ENCODE data around the gene PIH1D1. TPM values are rescaled to one million over a fixed set of nuclear protein-coding genes. Genes with fewer than 3 reads are reported as not detected.
A peak's percentile ranks its signal among the peaks of the same experiment; 100 is the strongest.
"Not testable (repeated sequence)": the region's sequence is repeated elsewhere in the genome, so short reads cannot be mapped to it uniquely, and the experiment has no call there.

Gene PIH1D1
- total and polyA plus RNA-seq, 2 experiments from 2014 or later: 103 to 164 TPM

- TF ChIP-seq STAT1 (IDR thresholded peaks at IDR 0.05; ENCODE audit: unreplicated experiment) (no peak), CTCF (conservative IDR thresholded peaks at IDR 0.05; ENCODE audit: low read depth in 2 of 2) (peak; percentile 86 to 87)
- DNase-seq (ENCODE audit: low spot score): peak; percentile 77
- no peak within 1 kb of the TSS for H3K27ac Mint-ChIP-seq
- peak within 1 kb of the TSS; percentile 65 for H3K4me3 ChIP-seq
- H3K4me3 Mint-ChIP-seq: peak within 1 kb of the TSS; percentile 55
- no peak within 1 kb of the TSS for H3K27ac ChIP-seq (ENCODE audit: low read depth)
- H3K27me3 Mint-ChIP-seq (ENCODE audit: insufficient read depth, low read depth, poor library complexity): peaks cover 21% of the 10 kb centered on the region
- no peaks in the 10 kb centered on the region for H3K79me2 ChIP-seq (replicated peaks; ENCODE audit: insufficient read depth)
- peaks cover 19% of the 10 kb centered on the region for H3K4me1 Mint-ChIP-seq
- no peaks in the 10 kb centered on the region for H3K9me2 ChIP-seq (ENCODE audit: insufficient read depth)
- no peaks in the 10 kb centered on the region; the same call in 1 of the 2 replicates for H3K27me3 ChIP-seq (ENCODE audit: insufficient read depth)
- no peaks in the 10 kb centered on the region for H3K36me3 ChIP-seq (ENCODE audit: insufficient read depth)
- H4K20me1 ChIP-seq (replicated peaks; ENCODE audit: insufficient read depth): no peaks in the 10 kb centered on the region
- peaks cover 24% of the 10 kb centered on the region; the same call in 1 of the 2 replicates for H3F3A ChIP-seq (replicated peaks; ENCODE audit: low read depth)
- ATAC-seq: peak; percentile 27
- peak within 1 kb of the TSS; percentile 81 for H3K4me2 ChIP-seq
- peak within 1 kb of the TSS; percentile 90; the same call in 1 of the 2 replicates for H2AFZ ChIP-seq
- H3K9me3 Mint-ChIP-seq: peaks cover 3% of the 10 kb centered on the region; the same call in 2 of the 3 replicates
- H3K4me1 ChIP-seq (ENCODE audit: insufficient read depth): peaks cover 5% of the 10 kb centered on the region; the same call in 1 of the 2 replicates
- peaks cover 19% of the 10 kb centered on the region for H3K36me3 Mint-ChIP-seq (ENCODE audit: low read depth)
Measured at GRCh38 chr19:49473868-49474541, 22.4 kb upstream of the PIH1D1 start, which contains the start of gene FLT3LG. Gene FLT3LG, plus strand, starts transcription at chr19:49474215. Its CDS starts 425 bp downstream, at chr19:49474640.

- H2AFZ ChIP-seq; H3K9me2 ChIP-seq (ENCODE audit: insufficient read depth): not testable (repeated sequence)
- peak overlapping the region; percentile 81; the same call in 1 of the 2 replicates for H3K4me2 ChIP-seq
Measured at GRCh38 chr19:49473501-49473867, 21.9 kb upstream of the PIH1D1 start.

GRCh38 chr19:49472936-49473335 is 21.3 kb upstream of the PIH1D1 start:
- H3K27ac Mint-ChIP-seq: no peak overlapping the region
- no peak overlapping the region for H3K4me3 Mint-ChIP-seq
- no peaks in the 10 kb centered on the region; the same call in 1 of the 2 replicates for H3K27me3 ChIP-seq (ENCODE audit: insufficient read depth)
- no peak overlapping the region for H2AFZ ChIP-seq
- H3F3A ChIP-seq (replicated peaks; ENCODE audit: low read depth): peaks cover 24% of the 10 kb centered on the region; the same call in 1 of the 2 replicates
- H3K9me3 Mint-ChIP-seq: no peaks in the 10 kb centered on the region
- H3K27me3 Mint-ChIP-seq (ENCODE audit: insufficient read depth, low read depth, poor library complexity): peaks cover 23% of the 10 kb centered on the region
- H3K79me2 ChIP-seq (replicated peaks; ENCODE audit: insufficient read depth): no peaks in the 10 kb centered on the region
- no peak overlapping the region for H3K4me3 ChIP-seq
- H3K9me2 ChIP-seq (ENCODE audit: insufficient read depth): no peaks in the 10 kb centered on the region
- peaks cover 21% of the 10 kb centered on the region for H3K4me1 Mint-ChIP-seq
- H3K27ac ChIP-seq (ENCODE audit: low read depth): no peak overlapping the region
- no peak for DNase-seq (ENCODE audit: low spot score)
- H3K4me1 ChIP-seq (ENCODE audit: insufficient read depth): peaks cover 11% of the 10 kb centered on the region; the same call in 1 of the 2 replicates
- no peak for ATAC-seq
- no peaks in the 10 kb centered on the region for H4K20me1 ChIP-seq (replicated peaks; ENCODE audit: insufficient read depth)
- H3K36me3 ChIP-seq (ENCODE audit: insufficient read depth): no peaks in the 10 kb centered on the region
- H3K4me2 ChIP-seq: no peak overlapping the region
- H3K36me3 Mint-ChIP-seq (ENCODE audit: low read depth): peaks cover 19% of the 10 kb centered on the region
- no peak for TF ChIP-seq ZNF462 (CRISPR knock-in tag; IDR thresholded peaks at IDR 0.05)

More at GRCh38 chr19:49473501-49473867, 21.9 kb upstream of the PIH1D1 start:
- not testable (repeated sequence) for H3K79me2 ChIP-seq (replicated peaks; ENCODE audit: insufficient read depth); H3K9me3 Mint-ChIP-seq; H3K4me3 Mint-ChIP-seq; ATAC-seq; H3K27me3 ChIP-seq (ENCODE audit: insufficient read depth); H4K20me1 ChIP-seq (replicated peaks; ENCODE audit: insufficient read depth); DNase-seq (ENCODE audit: low spot score); H3K4me1 ChIP-seq (ENCODE audit: insufficient read depth); H3K36me3 ChIP-seq (ENCODE audit: insufficient read depth); H3K27ac ChIP-seq (ENCODE audit: low read depth); H3K27ac Mint-ChIP-seq
- peaks cover 21% of the 10 kb centered on the region for H3K4me1 Mint-ChIP-seq
- Histone ChIP-seq H3K4me3 (peak overlapping the region; percentile 65; the same call in 1 of the 2 replicates), H3F3A (replicated peaks; ENCODE audit: low read depth) (peaks cover 24% of the 10 kb centered on the region; the same call in 1 of the 2 replicates)
- peaks cover 22% of the 10 kb centered on the region for H3K27me3 Mint-ChIP-seq (ENCODE audit: insufficient read depth, low read depth, poor library complexity)
- peaks cover 19% of the 10 kb centered on the region for H3K36me3 Mint-ChIP-seq (ENCODE audit: low read depth)

Data from GM23338 (cell line).